ENCODE data around the gene GLIS1.

DNA sequence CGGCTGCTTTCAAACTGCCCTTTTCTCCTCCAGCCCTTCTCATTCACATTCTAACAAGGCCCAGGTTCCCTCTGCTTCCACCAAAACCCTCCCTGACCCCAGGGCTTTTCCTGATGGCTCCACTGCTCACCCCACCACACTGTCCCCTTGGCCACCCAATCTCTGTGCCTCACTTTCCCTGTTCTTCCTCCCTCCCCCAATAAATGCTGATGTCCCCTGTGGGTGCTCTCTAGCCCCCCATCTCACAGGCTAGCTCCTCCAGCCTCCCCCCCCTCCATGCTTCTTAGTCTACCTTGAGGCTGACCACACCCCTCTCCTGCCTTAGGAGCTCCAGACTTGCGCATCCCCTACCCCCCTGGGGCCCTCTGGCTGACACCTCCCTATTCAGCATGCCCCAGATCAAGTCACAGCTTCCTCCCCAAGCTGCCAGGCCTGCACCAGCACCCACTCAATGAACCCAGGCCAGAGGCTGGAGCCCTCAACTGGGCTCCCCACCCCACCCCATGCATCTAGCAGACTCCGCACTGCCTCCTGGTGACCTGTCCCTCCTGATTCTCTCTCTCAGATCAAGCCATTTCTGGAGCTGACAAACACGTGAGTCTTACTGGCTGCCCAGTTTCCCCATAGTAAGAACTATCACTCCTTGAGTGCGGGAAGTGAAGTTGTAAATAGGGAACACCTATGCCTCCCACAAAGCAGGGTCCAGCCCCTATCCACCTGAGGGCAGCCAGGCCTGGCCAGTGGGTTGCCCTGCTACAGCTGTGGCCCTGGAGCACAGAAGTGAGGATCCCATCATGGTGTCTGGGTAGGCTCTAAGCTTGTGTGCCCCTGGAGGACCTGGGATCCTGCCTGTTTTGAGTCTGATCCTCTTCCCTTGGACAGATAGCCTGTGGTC lies 161.9 kb downstream of the GLIS1 start:
- TF ChIP-seq POLR2AphosphoS5 (IDR thresholded peaks at IDR 0.05): no peak
- TF ChIP-seq, protein P1, sequence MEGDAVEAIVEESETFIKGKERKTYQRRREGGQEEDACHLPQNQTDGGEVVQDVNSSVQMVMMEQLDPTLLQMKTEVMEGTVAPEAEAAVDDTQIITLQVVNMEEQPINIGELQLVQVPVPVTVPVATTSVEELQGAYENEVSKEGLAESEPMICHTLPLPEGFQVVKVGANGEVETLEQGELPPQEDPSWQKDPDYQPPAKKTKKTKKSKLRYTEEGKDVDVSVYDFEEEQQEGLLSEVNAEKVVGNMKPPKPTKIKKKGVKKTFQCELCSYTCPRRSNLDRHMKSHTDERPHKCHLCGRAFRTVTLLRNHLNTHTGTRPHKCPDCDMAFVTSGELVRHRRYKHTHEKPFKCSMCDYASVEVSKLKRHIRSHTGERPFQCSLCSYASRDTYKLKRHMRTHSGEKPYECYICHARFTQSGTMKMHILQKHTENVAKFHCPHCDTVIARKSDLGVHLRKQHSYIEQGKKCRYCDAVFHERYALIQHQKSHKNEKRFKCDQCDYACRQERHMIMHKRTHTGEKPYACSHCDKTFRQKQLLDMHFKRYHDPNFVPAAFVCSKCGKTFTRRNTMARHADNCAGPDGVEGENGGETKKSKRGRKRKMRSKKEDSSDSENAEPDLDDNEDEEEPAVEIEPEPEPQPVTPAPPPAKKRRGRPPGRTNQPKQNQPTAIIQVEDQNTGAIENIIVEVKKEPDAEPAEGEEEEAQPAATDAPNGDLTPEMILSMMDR (IDR thresholded peaks at IDR 0.05; ENCODE audit: poor library complexity, severe bottlenecking): no peak

Measured in neural cell (in vitro differentiated cells).